ENCODE data around the gene TNIP1. TPM values are rescaled to one million over a fixed set of nuclear protein-coding genes. Genes with fewer than 3 reads are reported as not detected.

Gene TNIP1
- total RNA-seq, 4 donors from 2014 or later, result 112 to 228 (median 188) TPM

DNA sequence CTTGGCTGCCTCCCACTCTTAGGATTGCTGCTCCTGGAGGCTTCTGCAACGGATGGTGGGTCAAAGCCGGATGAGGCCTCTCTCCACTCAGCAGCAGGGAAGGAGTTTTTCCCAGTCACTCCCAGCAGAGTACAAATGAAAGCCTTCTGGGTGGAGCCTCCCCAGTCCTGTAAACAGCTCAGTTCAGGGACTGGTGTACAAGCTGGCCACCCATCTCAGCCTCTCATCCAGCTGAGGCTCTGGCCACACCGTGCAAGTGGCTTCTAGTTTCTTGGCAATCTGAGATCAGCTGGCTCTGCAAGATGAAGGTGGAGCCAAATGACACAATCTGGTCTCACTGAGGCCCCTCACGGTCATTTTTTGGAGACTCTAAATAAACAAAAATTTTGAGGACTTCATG, 50.5 kb downstream of the TNIP1 start:
- no peaks in the 10 kb centered on the region for H3K9me3 ChIP-seq
- in situ Hi-C loops (cut with MboI; ENCODE audit: low sequenced_read_pairs in 4 of 4) (no loop called here), intact Hi-C loops (cut with DNase I; ENCODE audit: low total_unique reads) (no loop called here)
- peaks cover 3 to 82% of the 10 kb centered on the region in 2 donors for H3K36me3 ChIP-seq
- no peak overlapping the region for H3K4me3 ChIP-seq
- TF ChIP-seq, protein P1, sequence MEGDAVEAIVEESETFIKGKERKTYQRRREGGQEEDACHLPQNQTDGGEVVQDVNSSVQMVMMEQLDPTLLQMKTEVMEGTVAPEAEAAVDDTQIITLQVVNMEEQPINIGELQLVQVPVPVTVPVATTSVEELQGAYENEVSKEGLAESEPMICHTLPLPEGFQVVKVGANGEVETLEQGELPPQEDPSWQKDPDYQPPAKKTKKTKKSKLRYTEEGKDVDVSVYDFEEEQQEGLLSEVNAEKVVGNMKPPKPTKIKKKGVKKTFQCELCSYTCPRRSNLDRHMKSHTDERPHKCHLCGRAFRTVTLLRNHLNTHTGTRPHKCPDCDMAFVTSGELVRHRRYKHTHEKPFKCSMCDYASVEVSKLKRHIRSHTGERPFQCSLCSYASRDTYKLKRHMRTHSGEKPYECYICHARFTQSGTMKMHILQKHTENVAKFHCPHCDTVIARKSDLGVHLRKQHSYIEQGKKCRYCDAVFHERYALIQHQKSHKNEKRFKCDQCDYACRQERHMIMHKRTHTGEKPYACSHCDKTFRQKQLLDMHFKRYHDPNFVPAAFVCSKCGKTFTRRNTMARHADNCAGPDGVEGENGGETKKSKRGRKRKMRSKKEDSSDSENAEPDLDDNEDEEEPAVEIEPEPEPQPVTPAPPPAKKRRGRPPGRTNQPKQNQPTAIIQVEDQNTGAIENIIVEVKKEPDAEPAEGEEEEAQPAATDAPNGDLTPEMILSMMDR (IDR thresholded peaks at IDR 0.05 in 4 of 5, conservative IDR thresholded peaks at IDR 0.05 in 1 of 5), result no peak
- peak; percentile 28 to 65 for TF ChIP-seq POLR2A (IDR thresholded peaks at IDR 0.05)
- H3K27ac ChIP-seq, result peak overlapping the region; percentile 88 to 99 (median 94)
- DNase-seq, result peak; percentile 90 to 95
- peaks cover 43 to 47% of the 10 kb centered on the region in 2 donors for H3K4me1 ChIP-seq
- no peaks in the 10 kb centered on the region for H3K27me3 ChIP-seq
- ATAC-seq, result peak; percentile 89 to 91

DNA sequence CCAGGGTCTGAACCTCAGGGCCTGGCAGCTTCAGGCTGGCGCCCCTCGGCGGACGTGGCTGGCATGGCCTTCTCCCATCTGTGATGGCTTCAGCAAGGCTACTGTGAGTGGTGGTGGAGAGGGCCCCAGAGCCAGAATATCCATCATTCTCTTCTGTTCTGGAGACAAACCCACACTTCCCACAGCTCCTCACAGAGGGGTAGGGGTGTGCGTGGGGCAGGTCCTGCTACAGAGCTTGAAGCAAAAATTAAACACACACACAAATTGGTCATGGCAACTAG, 50.8 kb downstream of the TNIP1 start:
- in situ Hi-C loops (cut with MboI; ENCODE audit: low sequenced_read_pairs in 4 of 4), result no loop called here
- ATAC-seq, result peak; percentile 1 to 5
- H3K27me3 ChIP-seq, result no peaks in the 10 kb centered on the region
- H3K27ac ChIP-seq, result peak overlapping the region; percentile 88 to 99 (median 94)
- peak in 1 of 2 donors; percentile 48 for DNase-seq
- peaks cover 47 to 51% of the 10 kb centered on the region in 2 donors for H3K4me1 ChIP-seq
- no peak overlapping the region for H3K4me3 ChIP-seq
- no peaks in the 10 kb centered on the region for H3K9me3 ChIP-seq
- H3K36me3 ChIP-seq, result peaks cover 3 to 82% of the 10 kb centered on the region in 2 donors
- intact Hi-C loops (cut with DNase I; ENCODE audit: low total_unique reads), result no loop called here
- no peak for TF ChIP-seq POLR2A (IDR thresholded peaks at IDR 0.05)
- TF ChIP-seq, protein P1 (IDR thresholded peaks at IDR 0.05 in 4 of 5, conservative IDR thresholded peaks at IDR 0.05 in 1 of 5), result no peak

DNA sequence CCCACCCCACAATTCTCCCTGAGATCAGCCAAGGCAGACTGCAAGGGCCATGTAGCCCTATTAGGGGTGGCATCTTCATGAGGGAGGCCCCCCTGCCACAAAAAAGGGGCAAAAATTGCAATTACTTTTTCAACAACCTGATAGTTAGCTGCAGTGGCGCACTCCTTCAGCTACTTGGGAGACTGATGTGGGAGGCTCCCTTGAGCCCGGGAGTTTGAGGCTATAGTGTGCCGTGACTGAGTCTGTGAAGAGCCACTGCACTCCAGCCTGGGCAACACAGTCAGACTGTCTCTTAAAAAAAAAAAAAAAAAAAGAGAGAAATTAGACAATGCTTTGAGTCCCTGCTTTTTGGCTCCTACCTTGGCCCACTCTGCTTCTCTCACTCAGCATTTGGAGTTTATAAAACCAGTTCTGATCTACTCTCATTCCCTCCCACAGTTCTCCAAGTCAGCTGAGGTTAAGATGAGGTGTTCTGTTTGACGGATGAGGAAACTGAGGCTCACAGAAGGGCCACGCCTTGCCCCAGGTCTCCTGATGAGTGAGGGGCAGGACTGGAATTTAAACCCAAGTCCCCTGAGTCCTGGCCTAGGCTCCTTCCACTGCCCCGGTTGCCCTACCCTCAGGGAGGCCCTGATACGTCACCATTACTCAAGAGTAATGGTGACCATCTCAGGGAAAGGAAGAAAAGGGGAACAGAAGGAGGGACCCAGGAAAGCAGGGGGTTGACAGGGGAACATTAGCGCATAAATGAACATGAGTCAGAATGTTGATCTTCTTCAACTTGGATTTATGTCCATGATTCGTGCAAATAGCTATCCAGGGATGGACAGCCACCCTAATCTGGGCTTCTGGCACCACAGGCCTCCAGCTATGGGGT, 51.4 kb downstream of the TNIP1 start:
- Histone ChIP-seq H3K27ac (peak overlapping the region; percentile 88 to 99 (median 94)), H3K4me1 (peaks cover 53 to 57% of the 10 kb centered on the region in 2 donors), H3K36me3 (peaks cover 3 to 76% of the 10 kb centered on the region in 2 donors), H3K27me3 (no peaks in the 10 kb centered on the region), H3K9me3 (no peaks in the 10 kb centered on the region), H3K4me3 (no peak overlapping the region)
- DNase-seq, result peak in 1 of 2 donors; percentile 45
- no peak for ATAC-seq
- intact Hi-C loops (cut with DNase I; ENCODE audit: low total_unique reads) (loop anchor here (10.0 kb wide), 1 partner anchor 375 kb away; no protein-coding TSS in a partner anchor), in situ Hi-C loops (cut with MboI; ENCODE audit: low sequenced_read_pairs in 4 of 4) (no loop called here)
- TF ChIP-seq, protein P1 (IDR thresholded peaks at IDR 0.05 in 4 of 5, conservative IDR thresholded peaks at IDR 0.05 in 1 of 5), result no peak
- TF ChIP-seq POLR2A (IDR thresholded peaks at IDR 0.05), result no peak

DNA sequence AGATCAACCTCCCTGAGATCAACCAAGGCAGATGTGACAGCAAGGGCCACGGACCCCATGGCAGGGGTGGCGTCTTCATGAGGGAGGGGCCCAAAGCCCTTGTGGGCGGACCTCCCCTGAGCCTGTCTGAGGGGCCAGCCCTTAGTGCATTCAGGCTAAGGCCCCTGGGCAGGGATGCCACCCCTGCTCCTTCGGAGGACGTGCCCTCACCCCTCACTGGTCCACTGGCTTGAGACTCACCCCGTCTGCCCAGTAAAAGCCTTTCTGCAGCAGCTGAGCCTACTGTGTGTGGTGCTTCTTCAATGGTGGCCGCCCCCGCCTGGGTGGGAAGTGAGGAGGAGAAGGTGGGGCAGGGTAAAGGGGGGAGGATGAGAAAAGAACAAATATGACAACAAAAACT, 52.1 kb downstream of the TNIP1 start:
- Histone ChIP-seq H3K9me3 (no peaks in the 10 kb centered on the region), H3K4me1 (peaks cover 60 to 64% of the 10 kb centered on the region in 2 donors)

More for the DNA sequence above, 52.1 kb downstream of the TNIP1 start:
- in situ Hi-C loops (cut with MboI; ENCODE audit: low sequenced_read_pairs in 4 of 4) (no loop called here), intact Hi-C loops (cut with DNase I; ENCODE audit: low total_unique reads) (loop anchor here (10.0 kb wide), 1 partner anchor 374 kb away; no protein-coding TSS in a partner anchor)
- ATAC-seq, result no peak
- Histone ChIP-seq H3K4me3 (no peak overlapping the region), H3K36me3 (peaks cover 3 to 69% of the 10 kb centered on the region in 2 donors), H3K27ac (peak overlapping the region; percentile 88 to 99 (median 94)), H3K27me3 (no peaks in the 10 kb centered on the region)
- DNase-seq, result peak; percentile 46 to 53
- TF ChIP-seq, protein P1 (IDR thresholded peaks at IDR 0.05 in 4 of 5, conservative IDR thresholded peaks at IDR 0.05 in 1 of 5), result no peak
- no peak for TF ChIP-seq POLR2A (IDR thresholded peaks at IDR 0.05)

Measured in gastrocnemius medialis (tissue), 4 donors.